IPS-15b (cell line): ENCODE data around the gene TMEM273.

Source experiments
- H3K27me3 ChIP-seq: one replicate; pipeline ENCODE4 v1.6.1; 2013; ENCODE audit warnings: low read length; ENCODE audit not compliant: control insufficient read depth, insufficient read depth
- H3K36me3 ChIP-seq: one replicate; pipeline ENCODE4 v1.6.1; 2013; ENCODE audit warnings: low read length; ENCODE audit not compliant: control insufficient read depth, insufficient read depth
- H3K4me1 ChIP-seq: one replicate; pipeline ENCODE4 v1.6.1; 2013; ENCODE audit warnings: mild to moderate bottlenecking, low read length; ENCODE audit not compliant: control insufficient read depth, insufficient read depth
- H3K4me3 ChIP-seq: one replicate; pipeline ENCODE4 v1.5.1; 2013; ENCODE audit warnings: low read depth, low read length
- H3K9ac ChIP-seq: one replicate; pipeline ENCODE4 v1.6.1; 2013; ENCODE audit warnings: low read depth, mild to moderate bottlenecking, low read length
- H3K9me3 ChIP-seq: one replicate; pipeline ENCODE4 v1.6.1; 2013; ENCODE audit warnings: mild to moderate bottlenecking, low read length; ENCODE audit not compliant: control insufficient read depth, insufficient read depth

TMEM273 gene

DNA sequence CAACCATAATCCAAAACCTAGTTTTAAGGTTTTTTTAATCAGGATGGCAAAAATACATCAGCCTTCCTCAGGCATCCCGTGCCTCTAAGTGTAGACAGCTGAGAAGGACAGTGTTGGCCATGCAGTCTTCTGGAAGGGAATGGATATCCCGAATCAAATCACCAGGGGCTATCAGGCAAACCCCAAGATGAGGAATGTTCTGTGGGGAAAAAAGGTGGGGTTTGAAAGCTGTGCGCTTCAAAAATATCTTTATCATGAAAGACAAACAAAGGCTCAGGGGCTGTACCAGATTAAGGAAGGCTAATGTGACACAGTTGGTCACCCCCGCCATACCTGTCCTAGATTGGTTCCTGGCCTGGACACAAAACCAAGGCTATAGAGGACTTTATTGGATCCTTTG, 5.4 kb downstream of the TMEM273 start:
- Histone ChIP-seq H3K36me3 (no peaks in the 10 kb centered on the region), H3K9me3 (no peaks in the 10 kb centered on the region), H3K27me3 (no peaks in the 10 kb centered on the region), H3K9ac (no peak overlapping the region), H3K4me3 (no peak overlapping the region), H3K4me1 (no peaks in the 10 kb centered on the region)

DNA sequence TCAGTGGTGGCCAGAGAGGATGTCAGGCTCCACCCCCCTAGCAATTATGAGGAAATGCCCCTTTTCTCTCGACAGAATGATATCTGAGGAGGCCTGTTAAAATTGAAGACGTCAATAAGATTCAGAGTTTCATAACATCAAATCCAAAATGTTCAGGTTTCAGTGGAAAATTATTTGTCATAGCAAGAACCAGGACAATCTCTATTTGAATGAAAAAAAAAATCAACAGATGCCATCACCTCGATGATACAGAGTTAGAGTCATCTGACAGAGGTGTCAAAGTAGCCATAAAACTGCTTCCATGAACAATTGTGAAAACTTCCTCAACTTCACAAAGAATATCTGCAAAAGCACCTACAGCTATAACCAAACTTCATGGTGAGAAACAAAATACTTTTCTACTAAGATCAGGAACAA, 7.7 kb downstream of the TMEM273 start:
- no peak overlapping the region for H3K9ac ChIP-seq
- H3K36me3 ChIP-seq: no peaks in the 10 kb centered on the region
- H3K9me3 ChIP-seq: no peaks in the 10 kb centered on the region
- no peaks in the 10 kb centered on the region for H3K27me3 ChIP-seq
- H3K4me1 ChIP-seq: no peaks in the 10 kb centered on the region
- no peak overlapping the region for H3K4me3 ChIP-seq

DNA sequence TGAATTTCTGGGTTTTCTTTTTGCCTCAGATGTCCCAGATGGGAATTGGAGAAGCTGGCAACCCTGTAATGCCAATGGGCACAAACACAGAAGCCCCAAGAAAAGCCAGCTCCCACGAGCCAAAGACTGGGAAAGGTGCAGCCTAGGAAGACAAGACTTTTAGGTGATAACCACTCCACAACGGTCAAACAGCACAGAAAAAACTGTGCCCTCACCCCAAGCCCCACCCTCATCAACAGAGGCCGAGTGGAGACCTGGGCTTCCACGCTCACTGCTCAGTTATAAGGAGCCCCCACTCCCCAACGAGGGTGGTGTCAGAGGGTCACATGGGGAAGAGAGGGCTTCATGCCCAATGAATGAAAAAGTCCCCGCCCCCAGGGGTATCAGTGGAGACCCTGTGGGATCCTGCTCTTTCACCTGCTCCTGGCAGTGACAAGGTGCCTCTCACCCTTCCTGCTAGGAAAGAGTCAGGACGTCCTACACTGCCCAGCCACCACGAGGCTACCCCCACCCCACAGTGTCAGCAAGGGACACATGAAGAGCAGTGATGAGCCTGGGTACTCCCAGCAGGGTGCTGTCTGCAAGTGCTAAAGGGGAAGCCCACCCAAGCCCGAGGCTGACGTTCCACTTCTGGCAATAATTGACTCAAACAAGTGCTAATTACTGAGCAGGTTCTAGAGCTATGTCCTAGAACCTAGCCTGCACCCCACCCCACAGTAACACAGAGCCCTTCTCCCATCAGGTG, 8.3 kb downstream of the TMEM273 start:
- Histone ChIP-seq H3K9ac (no peak overlapping the region), H3K4me3 (no peak overlapping the region), H3K27me3 (no peaks in the 10 kb centered on the region), H3K9me3 (no peaks in the 10 kb centered on the region), H3K36me3 (no peaks in the 10 kb centered on the region), H3K4me1 (no peaks in the 10 kb centered on the region)

DNA sequence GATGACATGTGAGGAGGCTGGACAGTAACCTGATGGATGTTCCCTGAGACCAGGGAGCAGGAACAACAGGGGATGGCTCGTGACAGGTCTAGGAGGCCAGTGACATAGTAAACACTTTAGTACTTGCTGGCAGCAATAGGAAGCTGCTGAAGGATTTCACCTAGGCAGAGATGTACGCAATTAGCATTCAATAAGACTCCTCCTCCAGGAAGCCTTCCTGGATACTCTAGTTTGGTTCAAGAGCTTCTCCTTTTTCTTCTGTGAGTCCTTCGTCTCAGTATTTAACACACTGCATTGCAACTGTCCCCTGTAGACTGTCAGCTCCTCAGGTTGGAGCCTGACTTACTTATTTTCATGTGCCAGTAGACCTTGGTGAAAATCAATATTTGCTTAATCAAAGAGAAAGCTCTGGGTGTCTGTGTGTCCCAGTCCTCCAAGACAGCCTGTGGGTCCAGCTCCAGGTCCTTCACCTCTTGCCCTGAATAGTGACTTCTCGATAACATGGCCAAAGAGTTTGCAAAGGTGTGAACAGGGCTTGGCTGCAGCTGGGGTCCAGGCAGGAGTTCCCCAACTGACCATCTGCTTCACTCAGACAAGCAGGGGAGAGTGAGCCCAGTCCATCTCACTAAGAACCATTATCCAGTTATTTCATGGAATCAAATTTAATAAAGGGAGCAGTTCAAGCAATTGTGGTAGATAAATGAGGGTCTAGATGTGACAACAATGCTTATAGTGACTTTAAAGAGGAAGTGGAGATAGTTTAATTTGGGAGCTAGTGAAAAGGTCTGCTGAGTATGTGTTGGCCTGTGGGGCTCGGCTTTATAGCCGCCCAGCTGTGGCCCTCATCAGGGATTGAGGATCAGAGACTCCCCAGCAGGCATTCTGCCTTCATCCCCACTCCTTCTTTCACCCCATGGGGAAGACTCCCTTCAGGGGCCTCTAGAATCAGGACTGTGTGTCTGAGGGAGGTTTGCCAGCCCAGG, 9.4 kb downstream of the TMEM273 start:
- no peaks in the 10 kb centered on the region for H3K9me3 ChIP-seq
- H3K4me3 ChIP-seq: no peak overlapping the region
- no peak overlapping the region for H3K9ac ChIP-seq
- H3K36me3 ChIP-seq: no peaks in the 10 kb centered on the region
- H3K4me1 ChIP-seq: no peaks in the 10 kb centered on the region
- H3K27me3 ChIP-seq: no peaks in the 10 kb centered on the region

DNA sequence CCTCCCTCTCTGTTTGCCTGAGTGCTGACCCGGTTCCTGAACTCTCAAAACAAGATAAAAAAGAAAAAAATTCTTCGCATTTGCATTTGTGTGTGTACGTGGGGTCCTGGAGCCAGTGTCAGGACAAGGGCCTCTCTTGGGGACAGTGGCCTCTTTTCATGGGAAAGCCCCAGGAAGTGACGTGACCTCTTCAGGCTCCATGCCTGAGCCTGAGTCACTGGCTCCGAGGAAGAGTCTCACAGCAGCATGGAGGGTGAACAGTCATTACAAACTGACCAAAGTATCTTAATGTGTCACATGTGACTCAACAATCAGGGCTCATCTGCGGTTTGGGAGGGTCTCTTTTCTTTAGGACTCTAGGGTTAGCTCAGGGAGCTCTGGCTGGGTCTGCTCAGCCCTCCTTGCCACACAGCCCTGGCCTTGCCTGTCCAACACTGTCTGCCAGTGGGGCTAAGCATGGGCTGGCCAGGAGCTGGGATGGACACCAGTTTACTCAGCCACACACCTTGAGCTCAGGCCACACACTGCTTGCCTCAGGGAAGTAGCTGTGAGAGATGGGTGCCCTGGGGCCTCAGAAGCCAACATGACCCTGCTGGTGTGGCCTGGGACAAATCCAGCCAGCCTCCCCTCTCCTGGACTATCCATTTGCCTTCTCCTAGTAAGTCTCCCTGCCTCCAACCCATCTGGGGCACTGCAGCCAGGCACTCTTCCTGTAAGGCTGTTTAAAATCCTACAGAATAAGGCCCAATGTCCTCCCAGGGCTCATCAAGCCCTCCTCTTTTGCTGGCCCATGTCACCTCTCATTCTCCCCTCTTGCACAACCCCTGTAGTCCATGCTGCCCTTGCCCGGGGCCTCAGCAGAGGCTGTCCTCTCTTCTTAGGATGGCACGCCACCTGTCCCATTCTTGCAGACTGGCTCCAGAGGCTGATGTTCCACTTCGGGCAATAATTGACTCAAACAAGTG, 10.5 kb downstream of the TMEM273 start:
- Histone ChIP-seq H3K9ac (no peak overlapping the region), H3K4me3 (no peak overlapping the region), H3K9me3 (no peaks in the 10 kb centered on the region), H3K27me3 (no peaks in the 10 kb centered on the region), H3K36me3 (no peaks in the 10 kb centered on the region), H3K4me1 (no peaks in the 10 kb centered on the region)

DNA sequence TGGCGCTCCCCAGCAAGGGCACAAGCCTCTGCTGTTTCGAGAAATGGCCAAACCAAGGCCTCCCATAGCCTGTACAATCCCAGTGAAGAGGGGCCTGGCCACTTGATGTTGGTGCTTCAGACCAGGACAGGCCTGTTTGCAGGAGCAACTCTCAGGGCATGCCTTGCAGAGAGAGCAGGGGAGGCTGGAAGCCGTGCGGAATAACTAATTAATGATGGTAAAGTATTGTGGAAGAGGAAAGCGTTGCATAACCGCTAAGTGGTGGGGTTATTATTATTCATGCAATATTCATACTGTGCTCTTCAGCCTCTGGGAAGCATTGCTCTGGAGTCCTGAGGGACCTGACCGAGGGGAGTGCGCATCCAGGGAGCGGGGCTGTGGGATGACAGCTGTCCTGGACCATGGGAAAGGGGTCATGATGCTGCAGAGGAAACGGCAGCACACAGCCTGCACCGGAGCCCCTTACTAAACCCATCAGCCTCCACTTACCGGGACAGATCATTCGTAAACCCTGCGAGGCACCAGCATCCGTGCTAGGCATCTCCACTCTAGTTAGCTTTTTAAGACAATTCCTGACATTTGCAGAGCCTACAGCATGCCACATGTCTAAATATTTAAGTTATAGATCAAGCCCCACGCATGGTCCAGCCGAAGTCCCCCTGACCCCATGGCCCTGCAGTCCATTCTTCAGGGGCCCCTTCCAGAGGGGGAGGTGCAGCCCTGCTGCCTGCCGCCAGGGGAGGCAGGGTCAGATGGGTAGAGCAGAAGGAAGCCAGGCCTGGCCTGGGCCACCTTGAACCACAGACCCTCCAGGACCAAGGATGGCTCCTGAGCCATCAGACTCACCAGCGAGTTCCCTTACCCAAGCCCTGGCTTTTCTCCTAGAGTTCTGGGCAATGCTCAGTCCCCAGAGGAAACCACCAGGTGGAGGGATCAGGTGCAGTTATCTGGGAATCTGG, 11.6 kb downstream of the TMEM273 start:
- no peaks in the 10 kb centered on the region for H3K36me3 ChIP-seq
- no peak overlapping the region for H3K9ac ChIP-seq
- no peaks in the 10 kb centered on the region for H3K27me3 ChIP-seq
- H3K4me1 ChIP-seq: no peaks in the 10 kb centered on the region
- H3K4me3 ChIP-seq: no peak overlapping the region
- no peaks in the 10 kb centered on the region for H3K9me3 ChIP-seq

DNA sequence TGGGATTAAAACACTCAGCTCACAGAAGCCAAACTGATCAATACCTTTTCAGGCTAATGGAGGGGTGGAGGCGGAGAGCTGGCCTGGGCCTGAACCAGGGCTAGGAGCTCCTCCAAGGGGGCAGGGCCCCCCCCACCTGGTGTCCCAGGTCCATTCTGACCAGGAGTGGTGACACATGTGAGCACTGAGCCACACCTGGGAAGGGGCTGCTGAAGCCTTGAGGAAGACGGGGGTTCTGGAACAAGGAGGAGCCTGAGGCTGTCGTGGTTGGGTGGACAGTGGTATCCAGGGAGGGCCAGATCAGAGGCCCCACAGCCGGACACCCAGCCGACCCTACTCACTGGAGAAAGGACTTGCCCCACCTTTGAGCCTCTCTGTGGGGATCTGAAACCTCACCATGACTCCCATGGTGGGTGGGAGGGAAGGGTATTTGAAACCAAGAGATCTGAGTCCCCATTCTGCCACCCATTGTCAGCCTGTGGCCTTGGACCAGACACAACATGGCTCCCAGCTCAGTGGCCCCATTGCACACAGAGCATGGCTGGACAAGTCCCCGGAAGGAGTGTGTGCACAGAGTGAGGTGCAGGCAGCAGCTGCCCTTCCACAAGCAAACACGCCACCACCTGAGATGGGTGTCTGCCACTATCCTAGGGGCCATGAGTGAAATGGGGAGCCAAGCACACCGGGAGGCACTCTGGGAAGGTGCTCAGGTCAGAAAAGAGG, 12.4 kb downstream of the TMEM273 start:
- Histone ChIP-seq H3K9me3 (no peaks in the 10 kb centered on the region), H3K4me1 (no peaks in the 10 kb centered on the region), H3K9ac (no peak overlapping the region), H3K36me3 (no peaks in the 10 kb centered on the region), H3K4me3 (no peak overlapping the region), H3K27me3 (no peaks in the 10 kb centered on the region)

DNA sequence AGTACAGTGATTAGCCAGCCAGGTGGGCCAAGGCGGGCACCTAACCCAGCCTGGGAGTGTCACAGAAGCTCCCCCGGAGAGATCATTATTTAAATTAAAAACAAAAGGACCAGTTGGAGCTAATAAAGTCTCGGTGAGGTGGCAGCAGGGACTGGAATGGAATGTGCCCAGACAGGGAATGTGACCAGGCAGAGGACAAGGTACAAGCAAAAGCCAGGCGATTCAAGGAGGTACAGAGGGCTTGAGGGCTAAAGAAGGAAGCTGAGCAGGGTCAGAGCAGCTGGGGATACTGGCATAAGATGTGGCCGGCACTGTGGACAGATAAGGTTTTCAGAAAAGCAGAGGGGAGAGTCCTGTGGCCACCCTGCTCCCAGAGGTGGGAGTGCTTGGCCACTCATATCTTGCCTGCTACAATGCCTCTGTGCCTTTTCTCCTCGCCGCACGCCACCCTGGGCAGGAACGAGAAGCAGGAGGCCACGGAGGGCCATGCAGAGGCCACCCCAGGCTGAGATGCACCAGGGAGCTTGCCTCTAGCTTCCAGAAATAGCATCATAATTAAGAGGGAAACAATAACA, 13.2 kb downstream of the TMEM273 start:
- Histone ChIP-seq H3K36me3 (no peaks in the 10 kb centered on the region), H3K9me3 (no peaks in the 10 kb centered on the region), H3K4me3 (no peak overlapping the region), H3K27me3 (no peaks in the 10 kb centered on the region), H3K9ac (no peak overlapping the region), H3K4me1 (no peaks in the 10 kb centered on the region)

DNA sequence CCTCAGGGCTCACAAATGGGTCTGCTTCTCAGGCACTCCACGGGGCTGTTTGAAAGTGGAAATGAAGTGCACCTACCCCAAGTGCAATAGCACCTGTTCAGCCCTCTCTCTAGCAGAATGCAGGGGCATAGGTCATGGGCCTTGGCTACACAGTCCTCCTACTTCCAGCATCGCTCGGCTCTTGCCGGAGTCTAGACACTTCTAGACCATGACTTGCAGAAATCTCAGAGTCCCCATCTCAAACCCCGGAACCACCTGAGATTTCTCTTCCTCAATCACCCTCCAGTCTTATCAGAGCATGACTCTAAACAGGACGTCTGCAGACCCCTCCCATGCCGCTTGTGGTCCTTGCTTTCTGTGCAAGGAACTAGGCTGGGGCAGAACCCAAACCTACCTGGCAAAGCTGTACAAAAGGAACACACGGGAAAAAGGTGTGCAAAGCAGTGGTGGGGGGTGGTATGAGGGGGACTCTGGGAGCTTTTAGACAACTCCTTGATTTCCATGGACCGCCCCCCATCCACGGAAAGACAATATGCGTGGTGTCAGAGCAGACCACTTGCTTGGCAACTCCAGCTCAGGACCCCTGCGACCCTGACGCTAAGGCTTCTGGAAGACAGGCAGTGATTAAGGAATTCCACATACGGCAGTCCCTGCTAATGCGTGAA, 13.8 kb downstream of the TMEM273 start:
- Histone ChIP-seq H3K9me3 (no peaks in the 10 kb centered on the region), H3K27me3 (no peaks in the 10 kb centered on the region), H3K9ac (no peak overlapping the region), H3K36me3 (no peaks in the 10 kb centered on the region), H3K4me1 (no peaks in the 10 kb centered on the region), H3K4me3 (no peak overlapping the region)
